Stimulated activated naive CD4-positive, alpha-beta T cell treated with Interleukin-2 at 50 U/mL for 16 hours (primary cell): ENCODE measurements around the gene RAB3GAP2.
"Not testable (repeated sequence)": the region's sequence is repeated elsewhere in the genome, so short reads cannot be mapped to it uniquely, and the experiment has no call there.

ENCODE experiments used
- DNase-seq: peaks from one replicate; lab custom pipeline; 2025; lab: John Stamatoyannopoulos, UW

Gene RAB3GAP2

GRCh38 chr1:220283625-220284024, 11.4 kb upstream of the RAB3GAP2 start:
- no peak for DNase-seq

GRCh38 chr1:220281159-220281574, 8.9 kb upstream of the RAB3GAP2 start:
- no peak for DNase-seq

GRCh38 chr1:220280249-220280648, 8.0 kb upstream of the RAB3GAP2 start:
- no peak for DNase-seq

GRCh38 chr1:220278991-220279390, 6.7 kb upstream of the RAB3GAP2 start:
- no peak for DNase-seq

- DNase-seq = no peak
These were observed 3.2 kb upstream of the RAB3GAP2 start for GRCh38 chr1:220275430-220275829.

GRCh38 chr1:220274251-220274855, 2.1 kb upstream of the RAB3GAP2 start:
- DNase-seq = no peak

GRCh38 chr1:220272841-220273090, 513 bp upstream of the RAB3GAP2 start:
- DNase-seq = no peak

- DNase-seq = no peak
These were observed 577 bp downstream of the RAB3GAP2 start for GRCh38 chr1:220271706-220272046.

GRCh38 chr1:220269036-220269435, 3.2 kb downstream of the RAB3GAP2 start:
- no peak for DNase-seq

GRCh38 chr1:220267630-220268029, 4.6 kb downstream of the RAB3GAP2 start:
- DNase-seq = no peak

- not testable (repeated sequence) for DNase-seq
These were observed 12.0 kb downstream of the RAB3GAP2 start for GRCh38 chr1:220260228-220260627.

- DNase-seq = not testable (repeated sequence)
These were observed 12.5 kb downstream of the RAB3GAP2 start for GRCh38 chr1:220259756-220260155.

- DNase-seq = not testable (repeated sequence)
These were observed 16.1 kb downstream of the RAB3GAP2 start for GRCh38 chr1:220256194-220256593.

- DNase-seq = no peak
These were observed 17.0 kb downstream of the RAB3GAP2 start for GRCh38 chr1:220255204-220255603.

- not testable (repeated sequence) for DNase-seq
These were observed 19.0 kb downstream of the RAB3GAP2 start for GRCh38 chr1:220253290-220253689.

- DNase-seq = no peak
These were observed 21.0 kb downstream of the RAB3GAP2 start for GRCh38 chr1:220251272-220251671.

- DNase-seq = no peak
These were observed 21.6 kb downstream of the RAB3GAP2 start for GRCh38 chr1:220250681-220251080.

GRCh38 chr1:220249522-220249921, 22.7 kb downstream of the RAB3GAP2 start:
- DNase-seq = no peak

GRCh38 chr1:220248715-220249265, 23.5 kb downstream of the RAB3GAP2 start:
- DNase-seq = not testable (repeated sequence)

GRCh38 chr1:220245900-220246299, 26.4 kb downstream of the RAB3GAP2 start:
- DNase-seq = not testable (repeated sequence)

GRCh38 chr1:220243947-220244346, 28.3 kb downstream of the RAB3GAP2 start:
- no peak for DNase-seq

- no peak for DNase-seq
These were observed 31.1 kb downstream of the RAB3GAP2 start for GRCh38 chr1:220241072-220241663.

GRCh38 chr1:220239966-220240365, 32.3 kb downstream of the RAB3GAP2 start:
- DNase-seq = no peak

GRCh38 chr1:220239213-220239612, 33.0 kb downstream of the RAB3GAP2 start:
- DNase-seq = no peak
